ENCODE measurements around the gene RNF126.
"Not testable (repeated sequence)": the region's sequence is repeated elsewhere in the genome, so short reads cannot be mapped to it uniquely, and the experiment has no call there.

RNF126 gene

DNA sequence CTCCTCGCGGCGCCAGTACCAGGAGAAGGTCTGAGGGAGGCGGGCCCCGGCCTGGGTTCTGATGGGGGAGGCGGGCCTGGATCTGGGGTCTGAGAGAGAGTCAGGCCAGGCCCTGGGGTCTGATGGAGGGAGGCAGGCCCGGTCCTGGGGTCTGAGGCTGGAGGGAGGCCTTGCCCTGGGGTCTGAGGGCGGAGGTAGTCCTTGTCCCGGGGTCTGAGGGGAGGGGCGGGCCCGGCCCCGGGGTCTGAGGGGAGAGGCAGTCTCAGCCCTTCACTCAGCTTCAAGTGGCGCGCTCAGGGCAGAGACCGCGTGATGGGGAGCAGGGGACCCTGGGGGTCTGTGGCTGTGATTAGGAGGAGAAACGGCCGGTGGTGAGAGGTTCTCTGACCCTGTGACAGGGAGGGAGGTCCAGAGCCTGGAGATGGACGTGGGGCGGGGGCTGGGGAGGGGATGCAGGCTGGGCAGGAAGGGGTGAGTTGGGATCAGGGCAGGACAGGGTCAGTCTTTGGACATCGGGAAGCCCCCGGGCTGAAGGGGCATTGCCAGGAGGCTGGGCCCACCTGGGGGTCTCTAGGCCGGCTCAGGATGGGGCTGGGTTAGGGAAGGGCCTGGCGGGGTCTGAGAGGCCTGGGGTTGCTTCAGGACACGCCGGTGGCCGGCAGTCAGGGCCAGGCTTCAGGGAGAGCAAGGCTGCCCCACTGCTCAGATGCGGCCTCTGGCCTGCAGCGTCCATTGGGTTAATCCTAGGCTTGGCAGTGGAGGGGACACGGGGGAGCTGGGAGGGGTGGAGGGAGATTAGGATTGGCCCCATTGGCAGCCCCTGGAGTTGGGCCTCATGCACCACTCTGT is 54.6 kb downstream of the RNF126 start:
- no peak for DNase-seq

- no peak for DNase-seq
These were observed 55.5 kb downstream of the RNF126 start for GRCh38 chr19:607301-608154.

DNA sequence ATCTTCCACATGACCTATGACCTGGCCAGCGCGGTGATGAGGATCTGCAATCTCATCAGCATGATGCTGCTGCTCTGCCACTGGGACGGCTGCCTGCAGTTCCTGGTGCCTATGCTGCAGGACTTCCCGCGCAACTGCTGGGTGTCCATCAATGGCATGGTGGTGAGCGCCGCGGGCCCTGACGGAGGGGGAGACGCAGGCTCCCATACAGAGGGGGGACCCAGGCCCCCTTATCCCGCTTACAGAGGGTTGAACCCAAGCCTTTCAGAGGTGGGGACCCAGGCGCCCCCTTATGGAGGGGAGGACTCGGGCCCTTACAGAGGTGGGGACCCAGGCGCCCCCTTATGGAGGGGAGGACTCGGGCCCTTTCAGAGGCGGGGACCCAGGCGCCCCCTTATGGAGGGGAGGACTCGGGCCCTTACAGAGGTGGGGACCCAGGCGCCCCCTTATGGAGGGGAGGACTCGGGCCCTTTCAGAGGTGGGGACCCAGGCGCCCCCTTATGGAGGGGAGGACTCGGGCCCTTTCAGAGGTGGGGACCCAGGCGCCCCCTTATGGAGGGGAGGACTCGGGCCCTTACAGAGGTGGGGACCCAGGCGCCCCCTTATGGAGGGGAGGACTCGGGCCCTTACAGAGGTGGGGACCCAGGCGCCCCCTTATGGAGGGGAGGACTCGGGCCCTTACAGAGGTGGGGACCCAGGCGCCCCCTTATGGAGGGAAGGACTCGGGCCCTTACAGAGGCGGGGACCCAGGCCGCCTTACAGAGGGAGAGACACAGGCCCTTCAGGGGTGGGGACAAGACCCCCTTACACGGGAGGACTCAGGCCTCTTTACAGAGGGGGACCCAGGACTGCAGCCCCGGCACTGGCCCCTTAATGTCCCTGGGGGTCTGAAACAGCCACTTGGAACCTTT is 57.7 kb downstream of the RNF126 start:
- DNase-seq = not testable (repeated sequence)

DNA sequence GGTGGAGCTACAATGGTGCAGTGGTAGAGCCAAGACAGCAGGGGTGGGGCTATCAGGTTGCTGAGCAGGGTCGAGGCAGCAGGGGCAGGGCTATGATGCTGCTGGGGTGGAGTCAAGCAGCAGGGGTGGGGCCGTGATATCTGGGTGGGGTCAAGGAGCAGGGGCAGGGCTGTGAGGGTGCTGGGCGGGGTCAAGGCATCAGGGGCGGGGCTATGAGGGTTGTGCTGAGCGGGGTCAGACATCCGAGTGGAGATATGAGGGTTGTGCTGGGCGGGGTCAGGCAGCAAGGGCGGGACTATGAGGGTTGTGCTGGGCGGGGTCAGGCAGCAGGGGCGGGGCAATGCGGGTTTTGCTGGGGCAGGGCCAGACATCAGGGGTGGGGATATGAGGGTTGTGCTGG is 58.7 kb downstream of the RNF126 start:
- DNase-seq = no peak

DNA sequence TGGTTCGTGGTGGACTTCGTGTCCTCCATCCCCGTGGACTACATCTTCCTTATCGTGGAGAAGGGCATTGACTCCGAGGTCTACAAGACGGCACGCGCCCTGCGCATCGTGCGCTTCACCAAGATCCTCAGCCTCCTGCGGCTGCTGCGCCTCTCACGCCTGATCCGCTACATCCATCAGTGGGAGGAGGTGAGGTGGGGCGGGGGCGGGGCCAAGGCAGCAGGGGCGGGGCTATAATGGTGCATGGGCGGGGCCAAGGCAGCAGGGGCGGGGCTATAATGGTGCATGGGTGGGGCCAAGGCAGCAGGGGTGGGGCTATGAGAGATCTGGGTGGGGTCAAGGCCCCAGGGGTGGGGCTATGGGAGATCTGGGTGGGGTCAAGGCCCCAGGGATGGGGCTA is 59.2 kb downstream of the RNF126 start:
- DNase-seq = not testable (repeated sequence)

DNA sequence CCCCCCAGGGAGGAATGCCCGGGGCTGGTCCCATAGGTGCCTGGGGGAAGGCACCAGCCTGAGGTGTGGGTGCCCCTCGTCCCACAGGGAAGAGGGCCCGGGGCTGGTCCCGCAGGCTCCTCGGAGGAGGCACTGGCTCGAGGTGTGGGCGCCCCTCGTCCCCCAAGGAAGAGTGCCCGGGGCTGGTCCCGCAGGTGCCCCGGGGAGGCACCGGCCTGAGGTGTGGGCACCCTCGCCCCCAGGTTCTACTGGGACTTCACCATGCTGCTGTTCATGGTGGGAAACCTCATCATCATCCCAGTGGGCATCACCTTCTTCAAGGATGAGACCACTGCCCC is 59.7 kb downstream of the RNF126 start:
- not testable (repeated sequence) for DNase-seq

- no peak for DNase-seq
These were observed 60.4 kb downstream of the RNF126 start for GRCh38 chr19:602391-603301.

- no peak for DNase-seq
These were observed 61.2 kb downstream of the RNF126 start for GRCh38 chr19:601790-602189.

GRCh38 chr19:601310-601709 is 61.7 kb downstream of the RNF126 start:
- DNase-seq = no peak
